HepG2 (cell line): ENCODE measurements around the gene GGT1. TPM values are rescaled to one million over a fixed set of nuclear protein-coding genes. Genes with fewer than 3 reads are reported as not detected.

Experiments used
- AKNA ChIP-seq: sonication (generic); formaldehyde crosslinking; IDR thresholded peaks from 2 replicates; pipeline ENCODE4 v1.4.0; 2020; ENCODE audit warnings: missing genetic modification reagents, borderline replicate concordance
- ARHGAP35 ChIP-seq: sonication (generic); formaldehyde crosslinking; IDR thresholded peaks from 2 replicates; pipeline ENCODE4 v1.9.0; 2022; ENCODE audit warnings: mild to moderate bottlenecking, inconsistent platforms, moderate library complexity, missing genetic modification reagents, borderline replicate concordance
- FIP1L1 ChIP-seq: fragments of 200-400 bp; formaldehyde crosslinking; IDR thresholded peaks from 2 replicates; pipeline ENCODE4 v1.6.1; 2018; ENCODE audit warnings: low read depth, mild to moderate bottlenecking, low read length, moderate library complexity, borderline replicate concordance; ENCODE audit not compliant: insufficient read depth
- FOXK1 ChIP-seq: sonication (generic); formaldehyde crosslinking; IDR thresholded peaks from 2 replicates; pipeline ENCODE4 v1.4.0; 2020; ENCODE audit warnings: low read depth, missing genetic modification reagents, borderline replicate concordance
- MATR3 ChIP-seq: sonication (generic); formaldehyde crosslinking; IDR thresholded peaks from 2 replicates; pipeline ENCODE4 v1.4.0; 2020; ENCODE audit warnings: missing genetic modification reagents
- MBD4 ChIP-seq: IDR thresholded peaks from 2 replicates; pipeline ENCODE4 v1.6.1; 2012; ENCODE audit warnings: low read length, inconsistent platforms, borderline replicate concordance
- MTA1 ChIP-seq: sonication (generic); formaldehyde crosslinking; IDR thresholded peaks from 2 replicates; pipeline ENCODE4 v1.4.0; 2020; ENCODE audit warnings: missing genetic modification reagents, mild to moderate bottlenecking, borderline replicate concordance
- MYNN ChIP-seq: sonication (generic); formaldehyde crosslinking; IDR thresholded peaks from 2 replicates; pipeline ENCODE4 v1.4.0; 2020; ENCODE audit warnings: mild to moderate bottlenecking, low read depth, missing genetic modification reagents
- POLR2AphosphoS2 ChIP-seq: IDR thresholded peaks from 2 replicates; pipeline ENCODE4 v1.6.1; 2011; ENCODE audit warnings: low read depth, low read length, improper control_type of control experiment
- SKIL ChIP-seq: sonication (generic); formaldehyde crosslinking; IDR thresholded peaks from 2 replicates; pipeline ENCODE4 v1.8.0; 2022; ENCODE audit warnings: missing genetic modification reagents, mild to moderate bottlenecking, moderate library complexity, borderline replicate concordance
- TFE3 ChIP-seq: IDR thresholded peaks from 2 replicates; pipeline ENCODE4 v1.6.1; 2016
- ZFP90 ChIP-seq: sonication (generic); formaldehyde crosslinking; IDR thresholded peaks from 2 replicates; pipeline ENCODE4 v1.8.0; 2022; ENCODE audit warnings: missing genetic modification reagents, mild to moderate bottlenecking, inconsistent platforms, borderline replicate concordance
- ZNF776 ChIP-seq: sonication (generic); formaldehyde crosslinking; IDR thresholded peaks from 2 replicates; pipeline ENCODE4 v1.4.0; 2020; ENCODE audit warnings: mild to moderate bottlenecking, missing genetic modification reagents
- ZSCAN5A ChIP-seq: sonication (generic); formaldehyde crosslinking; IDR thresholded peaks from 2 replicates; pipeline ENCODE4 v1.8.0; 2022; ENCODE audit warnings: mild to moderate bottlenecking, missing genetic modification reagents, borderline replicate concordance
- polyA plus RNA-seq, 8 experiments: library from polyadenylated mRNA; depleted of rRNA in 3 of 8; stranded (reverse) in 7 of 8; unstranded in 1 of 8; fragments of >200 nt; fragmentation: Illumina TruSeq in 4 of 8; extraction: Trizol in 4 of 8; gene quantifications; 2 replicates each; pipeline versions ENCODE4 v1.2.1 to v1.2.3, GENCODE V29; 2011 to 2016; ENCODE audit warnings: low read depth in 4 of 8, missing spikeins in 1 of 8, mixed read lengths in 1 of 8; ENCODE audit not compliant: insufficient read depth in 1 of 8
- total RNA-seq, 5 experiments: library from RNA; depleted of rRNA; stranded (reverse); fragments of >200 nt; fragmentation: Illumina TruSeq; extraction: Trizol; gene quantifications; 2 replicates each; pipeline ENCODE4 v1.2.3, GENCODE V29; 2016; ENCODE audit warnings: low read depth in 1 of 5

GGT1 gene
- total and polyA plus RNA-seq, 2 of the 13 experiments (the other 11 are each of a cell fraction or from before 2014, with no cell fraction given): 29.9 to 103 TPM

- TF ChIP-seq AKNA (CRISPR knock-in tag): peak; percentile 58; the same call in 1 of the 2 replicates
- TF ChIP-seq ZNF776 (CRISPR knock-in tag): peak; percentile 76; the same call in 1 of the 2 replicates
- TF ChIP-seq ARHGAP35 (CRISPR knock-in tag): peak; percentile 58; the same call in 1 of the 2 replicates
- TF ChIP-seq MTA1: peak; percentile 81; the same call in 1 of the 2 replicates
- peak; percentile 92 for TF ChIP-seq FOXK1 (CRISPR knock-in tag)
- no peak for TF ChIP-seq MATR3 (CRISPR knock-in tag)
- TF ChIP-seq ZFP90 (CRISPR knock-in tag): peak; percentile 91
- TF ChIP-seq FIP1L1: peak; percentile 83; the same call in 1 of the 2 replicates
- TF ChIP-seq ZSCAN5A (CRISPR knock-in tag): peak; percentile 81; the same call in 1 of the 2 replicates
- TF ChIP-seq MYNN (CRISPR knock-in tag): peak; percentile 82; the same call in 1 of the 2 replicates
- no peak for TF ChIP-seq MBD4
- peak; percentile 63 for TF ChIP-seq TFE3 (CRISPR knock-in tag)
- no peak for TF ChIP-seq SKIL (CRISPR knock-in tag)
- no peak for TF ChIP-seq POLR2AphosphoS2
Observed at GRCh38 chr22:24555165-24556039, 47.6 kb upstream of the GGT1 start, which contains the start of gene SNRPD3 (continued).
